Endothelial cell of umbilical vein (primary cell): Measurements from ENCODE around the gene ADAMTS6. TPM values are rescaled to one million over a fixed set of nuclear protein-coding genes. Genes with fewer than 3 reads are reported as not detected.
A peak's percentile ranks its signal among the peaks of the same experiment; 100 is the strongest.

Experiments used
- BruUV-seq: library from RNA; stranded (reverse); fragments of 400-500 nt; replicated peaks from 2 replicates; lab custom pipeline; 2021; lab: Mats Ljungman, UMichigan
- CTCF ChIA-PET: fragments of 300-600, 350-600 bp; sonication (Branson Sonifier 250); formaldehyde crosslinking; loops from one replicate; lab custom pipeline; 2021; ENCODE audit warnings: antibody characterized with exemption, inconsistent platforms; lab: Charles Lee
- POLR2A ChIA-PET: fragments of 300-600, 350-600 bp; sonication (Branson Sonifier 250); formaldehyde crosslinking; loops from one replicate; lab custom pipeline; 2021; ENCODE audit warnings: antibody characterized with exemption, inconsistent platforms; lab: Charles Lee
- DNase-seq: peaks from one replicate; pipeline ENCODE4 v3.0.0-alpha.2; 2011; ENCODE audit warnings: low read depth, low spot score
- FAIRE-seq: peaks from 2 replicates; lab custom pipeline; 2011; peaks lifted over from hg19 to GRCh38; lab: Jason Lieb, UNC
- H2AFZ ChIP-seq: 2 replicates; pipeline ENCODE4 v1.6.0; 2012; ENCODE audit warnings: low read depth, low read length, control low read depth, inconsistent platforms
- H3K27ac ChIP-seq: 2 replicates; pipeline ENCODE4 v1.5.1; 2011; ENCODE audit warnings: low read depth, mild to moderate bottlenecking, control low read depth, low read length, moderate library complexity; ENCODE audit not compliant: insufficient read depth
- H3K27me3 ChIP-seq, 2 experiments: 2 replicates each; pipeline versions ENCODE4 v1.6.0 to v1.6.1; 2011; ENCODE audit warnings: low read length in 2 of 2, mixed read lengths in 1 of 2; ENCODE audit not compliant: control insufficient read depth in 2 of 2, insufficient read depth in 2 of 2
- H3K36me3 ChIP-seq, 2 experiments: 2 replicates in 1 of 2; 3 replicates in 1 of 2; pipeline ENCODE4 v1.5.1; 2011; ENCODE audit warnings: low read length in 2 of 2, mild to moderate bottlenecking in 1 of 2, moderate library complexity in 1 of 2; ENCODE audit not compliant: control insufficient read depth in 2 of 2, insufficient read depth in 2 of 2; ENCODE audit errors: extremely low read depth in 1 of 2
- H3K4me1 ChIP-seq: 3 replicates; pipeline ENCODE4 v1.5.1; 2011; ENCODE audit warnings: mild to moderate bottlenecking, low read length; ENCODE audit not compliant: control insufficient read depth, insufficient read depth; ENCODE audit errors: extremely low read depth
- H3K4me2 ChIP-seq: 2 replicates; pipeline ENCODE4 v1.6.1; 2011; ENCODE audit warnings: low read length, control low read depth, mixed read lengths; ENCODE audit not compliant: insufficient read depth
- H3K4me3 ChIP-seq, 3 experiments: fragments of 200-600 bp in 1 of 3; sonication (generic), shearing (Covaris generic) in 1 of 3; replicated peaks in 1 of 3; 2 replicates each; pipeline ENCODE4 v1.5.1; 2011 to 2016; ENCODE audit warnings: control low read depth in 3 of 3, low read length in 3 of 3, mild to moderate bottlenecking in 2 of 3, inconsistent platforms in 1 of 3, low read depth in 1 of 3, moderate library complexity in 1 of 3; ENCODE audit not compliant: insufficient read depth in 1 of 3
- H3K79me2 ChIP-seq: 2 replicates; pipeline ENCODE4 v1.6.0; 2012; ENCODE audit warnings: low read length, inconsistent platforms; ENCODE audit not compliant: control insufficient read depth, insufficient read depth
- H3K9ac ChIP-seq: replicated peaks from 2 replicates; pipeline ENCODE3; 2011; ENCODE audit warnings: low read length, control low read depth; ENCODE audit not compliant: insufficient read depth; ENCODE audit errors: extremely low read depth
- H3K9me1 ChIP-seq: replicated peaks from 3 replicates; pipeline ENCODE4 v1.6.0; 2011; ENCODE audit warnings: mild to moderate bottlenecking, low read length; ENCODE audit not compliant: control insufficient read depth, insufficient read depth; ENCODE audit errors: extremely low read depth
- H3K9me3 ChIP-seq: replicated peaks from 2 replicates; pipeline ENCODE4 v1.5.1; 2012; ENCODE audit warnings: low read length, inconsistent platforms; ENCODE audit not compliant: control insufficient read depth, insufficient read depth
- H4K20me1 ChIP-seq: replicated peaks from 2 replicates; pipeline ENCODE3; 2011; ENCODE audit warnings: mild to moderate bottlenecking, low read length; ENCODE audit not compliant: control insufficient read depth, insufficient read depth; ENCODE audit errors: extremely low read depth
- EZH2 ChIP-seq: IDR thresholded peaks from 2 replicates; pipeline ENCODE4 v1.6.1; 2012; ENCODE audit warnings: borderline replicate concordance, low read depth, mild to moderate bottlenecking, moderate library complexity, low read length, inconsistent platforms; ENCODE audit not compliant: severe bottlenecking
- FOS ChIP-seq: IDR thresholded peaks from 2 replicates; pipeline ENCODE4 v1.6.1; 2011; ENCODE audit warnings: mild to moderate bottlenecking, low read length, moderate library complexity, borderline replicate concordance; ENCODE audit not compliant: insufficient read depth
- GATA2 ChIP-seq: IDR thresholded peaks from 2 replicates; pipeline ENCODE4 v1.7.0; 2011; ENCODE audit warnings: low read depth, mild to moderate bottlenecking, moderate library complexity, mixed read lengths, low read length; ENCODE audit not compliant: insufficient read length, insufficient read depth
- JUN ChIP-seq: IDR thresholded peaks from 2 replicates; pipeline ENCODE4 v1.6.1; 2011; ENCODE audit warnings: borderline replicate concordance, low read depth; ENCODE audit not compliant: insufficient read length, insufficient read depth
- MAX ChIP-seq: IDR thresholded peaks from 2 replicates; pipeline ENCODE4 v1.6.1; 2011; ENCODE audit not compliant: insufficient read depth, insufficient read length
- MYC ChIP-seq: IDR thresholded peaks from one replicate; pipeline ENCODE4 v1.6.1; 2011; ENCODE audit warnings: mild to moderate bottlenecking, low read depth, low read length
- POLR2A ChIP-seq: IDR thresholded peaks from 2 replicates; pipeline ENCODE4 v1.6.1; 2012; ENCODE audit warnings: low read depth, mild to moderate bottlenecking, control low read depth, low read length
- POLR2AphosphoS5 ChIP-seq: IDR thresholded peaks from 2 replicates; pipeline ENCODE4 v1.6.1; 2012; ENCODE audit warnings: low read depth, mild to moderate bottlenecking, control low read depth, low read length, moderate library complexity; ENCODE audit not compliant: insufficient read depth
- dilution Hi-C: fragments of 300-500 bp; cut with MboI; formaldehyde crosslinking; loops from one replicate; pipeline ENCODE4 v1.15.0; 2019; ENCODE audit warnings: low sequenced_read_pairs; ENCODE audit not compliant: extremely low pct_ligation_motif_present
- intact Hi-C: fragments of 100-400 bp; cut with micrococcal nuclease; formaldehyde crosslinking; loops from one replicate; pipeline ENCODE4 v1.10.0; 2022
- polyA plus RNA-seq, 4 experiments: library from polyadenylated mRNA; depleted of rRNA in 3 of 4; stranded (reverse) in 3 of 4; unstranded in 1 of 4; fragments of >200 nt; gene quantifications; 2 replicates each; pipeline versions ENCODE4 v1.2.1 to v1.2.3, GENCODE V29; 2011 to 2012; ENCODE audit warnings: missing spikeins in 1 of 4
- total RNA-seq: library from RNA; stranded (reverse); gene quantifications from 2 replicates; pipeline ENCODE4 v1.2.3, GENCODE V29; 2021

Gene ADAMTS6
- total and polyA plus RNA-seq, 2 donors (not counting 3 experiments of a cell fraction or from before 2014, with no cell fraction given) = 20.4 to 43.4 TPM

GRCh38 chr5:65262096-65262495, 219.6 kb downstream of the ADAMTS6 start:
- Histone ChIP-seq H3K4me3 (peak overlapping the region in 1 of 3 experiments; percentile 29), H3K36me3 (peaks cover 0 to 8% of the 10 kb centered on the region in 2 experiments), H3K79me2 (no peaks in the 10 kb centered on the region), H3K27me3 (no peaks in the 10 kb centered on the region), H3K9me1 (no peaks in the 10 kb centered on the region), H3K27ac (peak overlapping the region; percentile 62), H3K9ac (no peak overlapping the region), H3K4me2 (peak overlapping the region; percentile 79), H4K20me1 (no peaks in the 10 kb centered on the region), H3K9me3 (no peaks in the 10 kb centered on the region), H3K4me1 (peaks cover 28% of the 10 kb centered on the region), H2AFZ (no peak overlapping the region)
- FAIRE-seq = peak; percentile 71
- intact Hi-C loops = loop anchor here (2.0 to 5.0 kb wide), 2 partner anchors 65 to 221 kb away; no protein-coding TSS in a partner anchor
- BruUV-seq = no TSS peak
- CTCF ChIA-PET = interaction anchor here (0.8 to 2.8 kb wide), 11 partner anchors 9 to 451 kb away, joined by 3 to 15 read pairs (median 6); no protein-coding TSS in a partner anchor
- POLR2A ChIA-PET = no interaction called here
- DNase-seq = peak; percentile 77
- dilution Hi-C loops = no loop called here
- TF ChIP-seq GATA2 = no peak
- TF ChIP-seq MYC = no peak
- TF ChIP-seq POLR2A = no peak
- no peak for TF ChIP-seq EZH2
- no peak for TF ChIP-seq POLR2AphosphoS5
- TF ChIP-seq FOS = peak; percentile 66
- peak; percentile 6 for TF ChIP-seq JUN
- TF ChIP-seq MAX = no peak
